Measurements from ENCODE around the gene HDAC4.

HDAC4 gene

GRCh38 chr2:239327536-239328350 lies 73.1 kb downstream of the HDAC4 start:
- DNase-seq (ENCODE audit: low read depth), result no peak

GRCh38 chr2:239326831-239327535 lies 73.8 kb downstream of the HDAC4 start:
- DNase-seq (ENCODE audit: low read depth), result peak; percentile 41

- DNase-seq (ENCODE audit: low read depth), result no peak
Observed at GRCh38 chr2:239324456-239324855, 76.4 kb downstream of the HDAC4 start.

- no peak for DNase-seq (ENCODE audit: low read depth)
Observed at GRCh38 chr2:239323447-239323846, 77.4 kb downstream of the HDAC4 start.

- no peak for DNase-seq (ENCODE audit: low read depth)
Observed at GRCh38 chr2:239322416-239323086, 78.3 kb downstream of the HDAC4 start.

- DNase-seq (ENCODE audit: low read depth), result peak; percentile 37
Observed at GRCh38 chr2:239321596-239322415, 79.0 kb downstream of the HDAC4 start.

- no peak for DNase-seq (ENCODE audit: low read depth)
Observed at GRCh38 chr2:239318790-239319661, 81.8 kb downstream of the HDAC4 start.

GRCh38 chr2:239318151-239318611 lies 82.6 kb downstream of the HDAC4 start:
- no peak for DNase-seq (ENCODE audit: low read depth)

GRCh38 chr2:239316562-239317465 lies 84.0 kb downstream of the HDAC4 start:
- no peak for DNase-seq (ENCODE audit: low read depth)

- DNase-seq (ENCODE audit: low read depth), result no peak
Observed at GRCh38 chr2:239315308-239315707, 85.5 kb downstream of the HDAC4 start.

GRCh38 chr2:239313776-239314175 lies 87.0 kb downstream of the HDAC4 start:
- DNase-seq (ENCODE audit: low read depth), result no peak

- no peak for DNase-seq (ENCODE audit: low read depth)
Observed at GRCh38 chr2:239312741-239313667, 87.8 kb downstream of the HDAC4 start.

GRCh38 chr2:239312081-239312511 lies 88.7 kb downstream of the HDAC4 start:
- no peak for DNase-seq (ENCODE audit: low read depth)

GRCh38 chr2:239311132-239312040 lies 89.4 kb downstream of the HDAC4 start:
- DNase-seq (ENCODE audit: low read depth), result no peak

GRCh38 chr2:239310401-239311061 lies 90.3 kb downstream of the HDAC4 start:
- no peak for DNase-seq (ENCODE audit: low read depth)

GRCh38 chr2:239309398-239310245 lies 91.2 kb downstream of the HDAC4 start:
- DNase-seq (ENCODE audit: low read depth), result no peak

Measured in stimulated activated CD8-positive, alpha-beta memory T cell treated with anti-CD3 and anti-CD28 coated beads, Interleukin-12 subunit alpha, Interleukin-12 subunit beta, amount 100 ng/mL, for 4 hours (primary cell).